Anterior cingulate cortex (tissue), 58 donors: ENCODE measurements around the gene TSC22D1.

ENCODE experiments used
- DNase-seq, 58 donors: peaks; one replicate each; lab custom pipeline; 2025; lab: John Stamatoyannopoulos, UW

TSC22D1 gene

GRCh38 chr13:44413095-44413494 lies 163.0 kb downstream of the TSC22D1 start:
- no peak for DNase-seq

- no peak for DNase-seq
These were observed 163.7 kb downstream of the TSC22D1 start for GRCh38 chr13:44412346-44412935.

GRCh38 chr13:44411841-44412240 lies 164.3 kb downstream of the TSC22D1 start:
- DNase-seq, result no peak

GRCh38 chr13:44410328-44410859 lies 165.7 kb downstream of the TSC22D1 start:
- no peak for DNase-seq

- DNase-seq, result no peak
These were observed 166.5 kb downstream of the TSC22D1 start for GRCh38 chr13:44409595-44409994.

- no peak for DNase-seq
These were observed 168.2 kb downstream of the TSC22D1 start for GRCh38 chr13:44407891-44408290.

GRCh38 chr13:44407379-44407778 lies 168.8 kb downstream of the TSC22D1 start:
- no peak for DNase-seq

- DNase-seq, result no peak
These were observed 169.5 kb downstream of the TSC22D1 start for GRCh38 chr13:44406617-44407016.

GRCh38 chr13:44404261-44405132 lies 171.6 kb downstream of the TSC22D1 start:
- DNase-seq, result no peak

- DNase-seq, result peak in 2 of 58 donors; percentile 4 to 5
These were observed 172.6 kb downstream of the TSC22D1 start for GRCh38 chr13:44403461-44404056.

- no peak for DNase-seq
These were observed 173.2 kb downstream of the TSC22D1 start for GRCh38 chr13:44402899-44403445.

- DNase-seq, result no peak
These were observed 174.6 kb downstream of the TSC22D1 start for GRCh38 chr13:44401577-44401976.

- no peak for DNase-seq
These were observed 175.4 kb downstream of the TSC22D1 start for GRCh38 chr13:44400736-44401135.

- no peak for DNase-seq
These were observed 177.1 kb downstream of the TSC22D1 start for GRCh38 chr13:44399074-44399473.

- no peak for DNase-seq
These were observed 177.5 kb downstream of the TSC22D1 start for GRCh38 chr13:44398606-44399005.

GRCh38 chr13:44397766-44398223 lies 178.3 kb downstream of the TSC22D1 start:
- no peak for DNase-seq

GRCh38 chr13:44396701-44397580 lies 179.2 kb downstream of the TSC22D1 start:
- no peak for DNase-seq

- DNase-seq, result no peak
These were observed 180.0 kb downstream of the TSC22D1 start for GRCh38 chr13:44395976-44396694.

- DNase-seq, result no peak
These were observed 181.5 kb downstream of the TSC22D1 start for GRCh38 chr13:44394658-44395057.
